Kidney tubule cell (primary cell): ENCODE measurements around the gene ENAH.
"Not testable (repeated sequence)": the region's sequence is repeated elsewhere in the genome, so short reads cannot be mapped to it uniquely, and the experiment has no call there.

ENCODE experiments used
- DNase-seq: peaks from one replicate; pipeline ENCODE4 v3.0.0-alpha.2; 2018; ENCODE audit warnings: low spot score

Gene ENAH

GRCh38 chr1:225644666-225645065, 8.3 kb downstream of the ENAH start:
- no peak for DNase-seq

GRCh38 chr1:225642177-225642576, 10.7 kb downstream of the ENAH start:
- DNase-seq = no peak

- no peak for DNase-seq
Observed at GRCh38 chr1:225638853-225639252, 14.1 kb downstream of the ENAH start.

GRCh38 chr1:225637651-225638199, 15.2 kb downstream of the ENAH start:
- DNase-seq = no peak

GRCh38 chr1:225636992-225637391, 15.9 kb downstream of the ENAH start:
- not testable (repeated sequence) for DNase-seq

- DNase-seq = no peak
Observed at GRCh38 chr1:225635649-225636048, 17.3 kb downstream of the ENAH start.

GRCh38 chr1:225632836-225633235, 20.1 kb downstream of the ENAH start:
- not testable (repeated sequence) for DNase-seq

- DNase-seq = no peak
Observed at GRCh38 chr1:225631021-225631663, 21.8 kb downstream of the ENAH start.

- DNase-seq = no peak
Observed at GRCh38 chr1:225629483-225629882, 23.4 kb downstream of the ENAH start.

GRCh38 chr1:225628794-225629193, 24.1 kb downstream of the ENAH start:
- not testable (repeated sequence) for DNase-seq

- peak; percentile 55 for DNase-seq
Observed at GRCh38 chr1:225627304-225627947, 25.5 kb downstream of the ENAH start.

- peak; percentile 41 for DNase-seq
Observed at GRCh38 chr1:225626698-225627097, 26.2 kb downstream of the ENAH start.

GRCh38 chr1:225617956-225618355, 35.0 kb downstream of the ENAH start:
- no peak for DNase-seq

- DNase-seq = peak; percentile 43
Observed at GRCh38 chr1:225617479-225617878, 35.4 kb downstream of the ENAH start.

GRCh38 chr1:225615403-225615790, 37.5 kb downstream of the ENAH start:
- DNase-seq = not testable (repeated sequence)

GRCh38 chr1:225613006-225613405, 39.9 kb downstream of the ENAH start:
- DNase-seq = no peak

GRCh38 chr1:225612287-225612686, 40.6 kb downstream of the ENAH start:
- DNase-seq = no peak

GRCh38 chr1:225611537-225612223, 41.2 kb downstream of the ENAH start:
- DNase-seq = no peak

- DNase-seq = no peak
Observed at GRCh38 chr1:225610539-225610938, 42.4 kb downstream of the ENAH start.

GRCh38 chr1:225608014-225608796, 44.7 kb downstream of the ENAH start:
- DNase-seq = no peak

GRCh38 chr1:225607355-225607754, 45.6 kb downstream of the ENAH start:
- DNase-seq = no peak
